ENCODE results near the gene FALEC. TPM values are rescaled to one million over a fixed set of nuclear protein-coding genes. Genes with fewer than 3 reads are reported as not detected.
A peak's percentile ranks its signal among the peaks of the same experiment; 100 is the strongest.

The FALEC gene
- total and polyA plus RNA-seq, 2 of the 8 experiments (the other 6 are each of a cell fraction or from before 2014, with no cell fraction given) = not detected

DNA sequence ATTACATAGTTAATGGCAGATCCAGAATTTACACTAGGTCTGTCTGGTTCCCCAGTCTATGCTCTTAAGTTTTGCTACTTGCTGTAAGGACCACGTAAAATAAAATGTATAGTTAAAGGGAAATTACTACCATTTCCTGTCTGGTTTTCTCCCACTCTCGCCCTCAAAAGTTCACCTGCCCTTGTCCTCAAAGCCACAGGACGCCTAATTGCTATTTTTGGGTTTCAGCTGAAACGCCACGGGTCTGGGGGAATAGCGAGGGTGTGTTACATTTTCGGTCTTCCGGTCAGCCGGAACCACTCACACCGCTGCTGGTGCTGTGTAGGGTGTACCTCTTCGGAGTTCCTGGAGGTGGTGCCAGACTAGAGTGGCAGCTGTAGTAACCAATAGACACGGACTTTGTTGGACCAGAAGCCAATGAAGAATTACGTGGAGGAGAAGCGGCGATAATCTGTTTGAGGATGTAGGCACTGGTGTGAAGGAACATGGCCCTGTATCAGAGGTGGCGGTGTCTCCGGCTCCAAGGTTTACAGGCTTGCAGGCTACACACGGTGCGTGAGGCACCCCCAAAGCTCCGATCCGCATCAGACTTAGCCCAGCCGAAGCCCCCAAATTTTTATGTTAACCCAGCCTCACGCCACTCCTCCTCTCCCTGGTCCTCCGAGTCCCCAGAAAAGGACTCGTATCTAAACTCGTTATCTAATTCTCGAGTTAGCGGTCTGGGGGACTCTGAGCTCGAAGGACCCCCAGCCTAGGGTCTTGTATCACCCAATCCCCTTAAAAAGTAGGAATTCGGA lies 28.4 kb upstream of the FALEC start, which contains the start of gene TARS2:
TARS2 (plus strand) TSS at position 454 of the 797 bp plus-strand sequence; CDS start at position 486, 32 bp downstream.
- Histone ChIP-seq H4K91ac (replicated peaks; ENCODE audit: insufficient read length, low read length) (no peak within 1 kb of the TSS), H3K18ac (ENCODE audit: extremely low read depth, low read length) (no peak within 1 kb of the TSS), H3K23me2 (ENCODE audit: low read depth, low read length) (peaks cover 6% of the 10 kb centered on the region; the same call in 1 of the 2 replicates), H3K9me3 (ENCODE audit: insufficient read depth in 2 of 2, low read depth in 1 of 2, low read length in 1 of 2) (no peaks in the 10 kb centered on the region), H3K56ac (replicated peaks; ENCODE audit: insufficient read length, low read depth, low read length) (no peak within 1 kb of the TSS), H3K27ac (ENCODE audit: low read depth, low read length) (peak within 1 kb of the TSS; percentile 57; the same call in 1 of the 2 replicates), H3K4me2 (ENCODE audit: insufficient read depth in 1 of 2, low read depth in 2 of 2, low read length in 2 of 2) (peak within 1 kb of the TSS; percentile 77 to 92), H2AK5ac (ENCODE audit: low read depth, low read length) (no peak within 1 kb of the TSS), H4K20me1 (replicated peaks in 1 of 2; ENCODE audit: control insufficient read depth in 1 of 2, insufficient read depth in 2 of 2, low read length in 2 of 2) (no peaks in the 10 kb centered on the region), H2AFZ (ENCODE audit: low read length) (peak within 1 kb of the TSS; percentile 79), H3K79me2 (ENCODE audit: control insufficient read depth in 1 of 2, insufficient read depth in 2 of 2, low read length in 2 of 2) (peaks cover 0 to 10% of the 10 kb centered on the region in 2 experiments; a peak in 2 of 4 replicates), H3K14ac (ENCODE audit: insufficient read length) (no peak within 1 kb of the TSS), H4K5ac (ENCODE audit: insufficient read length, low read depth, low read length) (peak within 1 kb of the TSS; percentile 49), H3K4ac (replicated peaks; ENCODE audit: insufficient read length, low read depth, low read length) (peak within 1 kb of the TSS; percentile 3), H4K8ac (ENCODE audit: extremely low read depth, insufficient read depth, low read length) (peak within 1 kb of the TSS; percentile 96; the same call in 1 of the 2 replicates), H3K4me3 (ENCODE audit: extremely low read depth in 1 of 4, insufficient read depth in 2 of 4, low read depth in 3 of 4, low read length in 4 of 4) (peak within 1 kb of the TSS; percentile 74 to 91 (median 80)), H2BK20ac (ENCODE audit: low read length) (no peak within 1 kb of the TSS), H3K79me1 (ENCODE audit: low read depth, low read length) (no peaks in the 10 kb centered on the region), H3K9ac (replicated peaks in 1 of 4; ENCODE audit: extremely low read depth in 1 of 4, low read depth in 3 of 4, low read length in 3 of 4) (peak within 1 kb of the TSS; percentile 83 to 93 (median 86)), H2BK120ac (replicated peaks; ENCODE audit: low read depth, low read length) (no peak within 1 kb of the TSS), H3K23ac (ENCODE audit: insufficient read length) (no peak within 1 kb of the TSS), H2BK12ac (ENCODE audit: low read depth, low read length) (no peak within 1 kb of the TSS; the same call in 1 of the 2 replicates), H2BK15ac (ENCODE audit: low read length) (peak within 1 kb of the TSS; percentile 92; the same call in 1 of the 2 replicates), H3K36me3 (ENCODE audit: control insufficient read depth in 2 of 4, insufficient read depth in 4 of 4, low read length in 3 of 4) (peaks cover 5 to 25% (median 15%) of the 10 kb centered on the region in 4 experiments; a peak in 7 of 8 replicates), H3K4me1 (replicated peaks in 1 of 4; ENCODE audit: control insufficient read depth in 3 of 4, insufficient read depth in 4 of 4, low read length in 3 of 4) (peaks cover 0 to 4% (median 1%) of the 10 kb centered on the region in 4 experiments; a peak in 5 of 7 replicates), H3K27me3 (replicated peaks in 1 of 4; ENCODE audit: control insufficient read depth in 3 of 4, extremely low read depth in 1 of 4, insufficient read depth in 3 of 4, low read length in 3 of 4) (no peaks in the 10 kb centered on the region), H2BK5ac (ENCODE audit: low read depth, low read length) (no peak within 1 kb of the TSS)
- ChIA-PET POLR2A (ENCODE audit: partially characterized antibody) (interaction anchor here (0.7 to 2.4 kb wide), 9 partner anchors 8 to 91 kb away, joined by 3 to 10 read pairs (median 5); partner anchors contain the start of genes ECM1 and MCL1), CTCF (ENCODE audit: partially characterized antibody) (interaction anchor here (2.0 kb wide), 1 partner anchor 46 kb away, joined by 7 read pairs; no protein-coding TSS in a partner anchor)
- DNase-seq (ENCODE audit: low read depth in 1 of 2, low spot score in 2 of 2) (peak; percentile 93 to 96), FAIRE-seq (peak; percentile 85)
- 2% methylated on average over 30 of the region's 30 CpGs; no CpG with 5 or more reads in 1 of the 2 experiments for WGBS, 2 experiments (ENCODE audit: extremely low coverage in 1 of 2, insufficient coverage in 1 of 2, insufficient read length in 1 of 2, insufficient replicate concordance in 2 of 2, low coverage in 1 of 2, low lambda C conversion rate in 2 of 2, missing lambda C conversion rate in 1 of 2)
- no peak for TF ChIP-seq BCL11A (IDR thresholded peaks at IDR 0.05; ENCODE audit: low read depth in 2 of 2, low read length in 2 of 2)
- no peak for TF ChIP-seq SUZ12 (IDR thresholded peaks at IDR 0.05; ENCODE audit: low read length)
- no peak for TF ChIP-seq SIRT6 (IDR thresholded peaks at IDR 0.05; ENCODE audit: low read length)
- TF ChIP-seq RNF2 (IDR thresholded peaks at IDR 0.05; ENCODE audit: borderline replicate concordance, low read depth, low read length, missing control alignments, poor library complexity, severe bottlenecking) = no peak
- TF ChIP-seq MAFK (IDR thresholded peaks at IDR 0.05; ENCODE audit: low read depth, low read length) = no peak
- TF ChIP-seq CTBP2 (IDR thresholded peaks at IDR 0.05; ENCODE audit: borderline replicate concordance, insufficient read depth, insufficient read length, low read length) = no peak
- TF ChIP-seq SIN3A (conservative IDR thresholded peaks at IDR 0.05 in 1 of 2, IDR thresholded peaks at IDR 0.05 in 1 of 2; ENCODE audit: low read depth in 1 of 2, low read length in 2 of 2) = peak in 1 of 2 experiments; percentile 71; a peak in 2 of 4 replicates
- TF ChIP-seq CEBPB (IDR thresholded peaks at IDR 0.05; ENCODE audit: low read depth, low read length) = no peak; the same call in 1 of the 2 replicates
- peak; percentile 82; the same call in 1 of the 2 replicates for TF ChIP-seq GTF2F1 (IDR thresholded peaks at IDR 0.05; ENCODE audit: borderline replicate concordance, low read depth, low read length)
- TF ChIP-seq CBX8 (IDR thresholded peaks at IDR 0.05; ENCODE audit: borderline replicate concordance, low read depth, low read length) = no peak
